Gastroesophageal sphincter (tissue), 3 donors: ENCODE data around the gene ZNF600.
"Not testable (repeated sequence)": the region's sequence is repeated elsewhere in the genome, so short reads cannot be mapped to it uniquely, and the experiment has no call there.

Experiments
- EP300 ChIP-seq: sonication (generic); formaldehyde crosslinking; IDR thresholded peaks from one replicate; pipeline ENCODE4 v1.6.1; 2017; ENCODE audit warnings: antibody characterized with exemption, mild to moderate bottlenecking
- POLR2AphosphoS5 ChIP-seq: sonication (generic); formaldehyde crosslinking; IDR thresholded peaks from one replicate; pipeline ENCODE4 v1.6.1; 2017; ENCODE audit warnings: antibody characterized with exemption
- TF ChIP-seq, protein P1 (sequence below), 4 experiments: fragments of 200-600 bp in 2 of 4; fragments of 450-650 bp in 2 of 4; sonication (generic) in 1 of 4; IDR thresholded peaks; one replicate each; pipeline ENCODE4 v1.5.1; 2017 to 2019; ENCODE audit warnings: antibody characterized with exemption in 4 of 4, mild to moderate bottlenecking in 2 of 4, moderate library complexity in 2 of 4

DNA sequence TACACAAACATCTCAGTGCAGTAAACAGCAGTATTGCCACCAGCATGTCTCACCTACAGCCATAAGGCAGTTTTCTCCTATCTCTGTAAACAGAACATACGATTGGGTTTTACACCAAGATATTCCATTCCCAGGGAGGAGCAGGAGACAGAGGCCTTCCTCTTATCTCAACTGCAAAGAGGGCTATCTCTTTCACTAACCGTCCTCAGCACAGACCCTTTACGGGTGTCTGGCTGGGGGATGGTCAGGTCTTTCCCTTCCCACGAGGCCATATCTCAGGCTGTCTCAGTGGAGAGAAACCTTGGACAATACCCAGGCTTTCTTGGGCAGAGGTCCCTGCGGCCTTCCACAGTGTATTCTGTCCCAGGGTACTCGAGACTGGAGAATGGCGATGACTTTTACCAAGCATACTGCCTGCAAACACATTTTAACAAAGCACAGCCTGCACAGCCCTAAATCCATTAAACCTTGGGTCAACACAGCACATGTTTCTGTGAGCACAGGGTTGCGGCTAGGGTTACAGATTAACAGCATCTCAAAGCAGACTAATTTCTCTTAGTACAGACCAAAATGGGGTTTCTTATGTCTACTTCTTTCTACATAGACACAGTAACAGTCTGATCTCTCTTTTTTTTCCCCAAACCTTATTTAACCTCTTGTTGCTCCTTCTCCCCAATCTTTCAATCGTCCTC lies 62.5 kb downstream of the ZNF600 start:
- TF ChIP-seq POLR2AphosphoS5, EP300: not testable (repeated sequence)
- TF ChIP-seq, protein P1, sequence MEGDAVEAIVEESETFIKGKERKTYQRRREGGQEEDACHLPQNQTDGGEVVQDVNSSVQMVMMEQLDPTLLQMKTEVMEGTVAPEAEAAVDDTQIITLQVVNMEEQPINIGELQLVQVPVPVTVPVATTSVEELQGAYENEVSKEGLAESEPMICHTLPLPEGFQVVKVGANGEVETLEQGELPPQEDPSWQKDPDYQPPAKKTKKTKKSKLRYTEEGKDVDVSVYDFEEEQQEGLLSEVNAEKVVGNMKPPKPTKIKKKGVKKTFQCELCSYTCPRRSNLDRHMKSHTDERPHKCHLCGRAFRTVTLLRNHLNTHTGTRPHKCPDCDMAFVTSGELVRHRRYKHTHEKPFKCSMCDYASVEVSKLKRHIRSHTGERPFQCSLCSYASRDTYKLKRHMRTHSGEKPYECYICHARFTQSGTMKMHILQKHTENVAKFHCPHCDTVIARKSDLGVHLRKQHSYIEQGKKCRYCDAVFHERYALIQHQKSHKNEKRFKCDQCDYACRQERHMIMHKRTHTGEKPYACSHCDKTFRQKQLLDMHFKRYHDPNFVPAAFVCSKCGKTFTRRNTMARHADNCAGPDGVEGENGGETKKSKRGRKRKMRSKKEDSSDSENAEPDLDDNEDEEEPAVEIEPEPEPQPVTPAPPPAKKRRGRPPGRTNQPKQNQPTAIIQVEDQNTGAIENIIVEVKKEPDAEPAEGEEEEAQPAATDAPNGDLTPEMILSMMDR (IDR thresholded peaks at IDR 0.05) = not testable (repeated sequence)
